HG03565 (cell line): ENCODE results near the gene SOD2.
"Not testable (repeated sequence)": the region's sequence is repeated elsewhere in the genome, so short reads cannot be mapped to it uniquely, and the experiment has no call there.

Source experiments
- ATAC-seq: cut with Tn5 transposase; IDR thresholded peaks from one replicate; pipeline ENCODE4 v1.9.1; 2021; ENCODE audit warnings: mild to moderate bottlenecking, moderate library complexity; ENCODE audit not compliant: unreplicated experiment

The SOD2 gene

GRCh38 chr6:159693128-159693893, at the start of gene SOD2:
TSS of gene SOD2 (minus strand) at chr6:159693241. CDS start at chr6:159693167, 74 bp downstream.
- peak; percentile 63 for ATAC-seq

GRCh38 chr6:159742165-159742564, 49.1 kb upstream of the SOD2 start:
- no peak for ATAC-seq

GRCh38 chr6:159739341-159739740, 46.3 kb upstream of the SOD2 start:
- no peak for ATAC-seq

GRCh38 chr6:159736908-159737307, 43.9 kb upstream of the SOD2 start:
- no peak for ATAC-seq

GRCh38 chr6:159733395-159733794, 40.4 kb upstream of the SOD2 start:
- ATAC-seq = not testable (repeated sequence)

- ATAC-seq = not testable (repeated sequence)
Observed at GRCh38 chr6:159732550-159732949, 39.5 kb upstream of the SOD2 start.

GRCh38 chr6:159730332-159730676, 37.3 kb upstream of the SOD2 start:
- no peak for ATAC-seq

GRCh38 chr6:159729598-159730331, 36.7 kb upstream of the SOD2 start:
- no peak for ATAC-seq

GRCh38 chr6:159728531-159728964, 35.5 kb upstream of the SOD2 start:
- no peak for ATAC-seq

- peak; percentile 19 for ATAC-seq
Observed at GRCh38 chr6:159727717-159728445, 34.8 kb upstream of the SOD2 start.

GRCh38 chr6:159726918-159727716, 34.1 kb upstream of the SOD2 start, which contains the start of gene WTAP:
TSS of gene WTAP (plus strand) at chr6:159727506. CDS start at chr6:159736266, 8,760 bp downstream.
- ATAC-seq = peak; percentile 66

GRCh38 chr6:159726255-159726917, 33.3 kb upstream of the SOD2 start:
- ATAC-seq = peak; percentile 14

GRCh38 chr6:159725208-159725607, 32.2 kb upstream of the SOD2 start:
- ATAC-seq = not testable (repeated sequence)

- no peak for ATAC-seq
Observed at GRCh38 chr6:159724778-159725177, 31.7 kb upstream of the SOD2 start.

- no peak for ATAC-seq
Observed at GRCh38 chr6:159723259-159723658, 30.2 kb upstream of the SOD2 start.

- ATAC-seq = no peak
Observed at GRCh38 chr6:159722655-159723054, 29.6 kb upstream of the SOD2 start.

- ATAC-seq = not testable (repeated sequence)
Observed at GRCh38 chr6:159721981-159722380, 28.9 kb upstream of the SOD2 start.

GRCh38 chr6:159720708-159721107, 27.7 kb upstream of the SOD2 start:
- ATAC-seq = no peak

GRCh38 chr6:159719287-159719686, 26.2 kb upstream of the SOD2 start:
- no peak for ATAC-seq

- no peak for ATAC-seq
Observed at GRCh38 chr6:159718634-159719033, 25.6 kb upstream of the SOD2 start.
